Measurements from ENCODE around the gene FCHO2.

Gene FCHO2

GRCh38 chr5:73028991-73029595 is 73.3 kb downstream of the FCHO2 start:
- no peak for DNase-seq (ENCODE audit: low read depth)

GRCh38 chr5:73030531-73030930 is 74.7 kb downstream of the FCHO2 start:
- no peak for DNase-seq (ENCODE audit: low read depth)

GRCh38 chr5:73030995-73031394 is 75.2 kb downstream of the FCHO2 start:
- DNase-seq (ENCODE audit: low read depth), result no peak

GRCh38 chr5:73031839-73032238 is 76.0 kb downstream of the FCHO2 start:
- no peak for DNase-seq (ENCODE audit: low read depth)

DNA sequence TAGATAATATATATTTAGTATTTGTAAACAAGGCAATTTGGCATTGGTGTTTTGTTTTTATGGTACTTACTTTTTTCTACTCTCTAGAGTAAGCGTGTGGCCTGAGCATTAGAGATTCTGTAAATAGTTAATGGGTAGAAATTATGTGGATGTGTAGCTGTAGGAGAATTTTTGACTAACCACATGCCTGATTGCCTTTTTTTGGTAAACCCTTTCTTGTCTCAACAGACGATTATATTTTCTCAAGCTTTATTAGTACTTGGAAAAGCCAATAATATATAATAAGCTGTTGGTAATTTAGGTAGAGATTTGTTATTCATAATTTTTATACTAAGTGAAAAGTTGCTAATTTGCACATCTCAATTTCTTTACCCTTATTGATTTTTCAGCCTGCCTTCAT is 76.8 kb downstream of the FCHO2 start:
- no peak for DNase-seq (ENCODE audit: low read depth)

GRCh38 chr5:73037545-73037944 is 81.7 kb downstream of the FCHO2 start:
- DNase-seq (ENCODE audit: low read depth), result no peak

DNA sequence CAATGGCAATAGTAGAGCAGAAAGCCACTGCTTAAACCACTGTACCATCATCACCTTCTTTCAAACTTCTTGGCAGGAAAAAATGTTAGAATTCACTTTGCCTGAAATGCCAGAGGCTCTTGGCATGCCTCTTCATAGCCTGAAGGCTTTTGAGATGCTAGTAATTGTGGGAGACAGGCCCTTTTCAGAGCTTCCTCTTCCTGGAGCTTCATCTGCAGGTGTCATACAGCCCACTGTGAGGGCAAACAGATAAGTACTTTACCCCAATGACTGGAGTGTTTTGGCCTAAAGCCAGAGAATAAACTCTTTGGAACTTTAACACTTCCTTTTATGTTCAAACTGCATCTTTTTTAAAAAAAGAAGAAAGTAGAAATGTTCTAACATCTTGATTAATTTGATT is 83.2 kb downstream of the FCHO2 start:
- no peak for DNase-seq (ENCODE audit: low read depth)

- no peak for DNase-seq (ENCODE audit: low read depth)
Observed at GRCh38 chr5:73042993-73043392, 87.2 kb downstream of the FCHO2 start.

DNA sequence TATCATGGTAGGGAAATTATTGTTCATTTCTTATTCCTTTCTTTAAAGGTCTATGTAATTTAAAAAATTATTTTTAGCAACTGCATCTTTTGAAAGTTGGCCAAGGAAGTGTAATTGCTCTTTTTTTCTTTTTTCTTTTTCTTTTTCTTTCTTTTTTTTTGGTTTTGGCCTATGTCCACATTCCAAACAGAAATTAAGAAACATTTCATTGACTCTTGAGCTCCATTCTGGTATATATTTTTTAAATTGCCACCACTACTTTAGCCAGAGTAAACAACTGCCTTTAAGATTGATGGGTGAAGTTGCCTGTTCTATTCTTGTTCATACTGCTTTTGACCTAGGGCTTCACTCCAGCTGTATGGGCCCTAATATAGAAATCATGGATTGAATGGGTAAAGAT is 88.7 kb downstream of the FCHO2 start:
- no peak for DNase-seq (ENCODE audit: low read depth)

DNA sequence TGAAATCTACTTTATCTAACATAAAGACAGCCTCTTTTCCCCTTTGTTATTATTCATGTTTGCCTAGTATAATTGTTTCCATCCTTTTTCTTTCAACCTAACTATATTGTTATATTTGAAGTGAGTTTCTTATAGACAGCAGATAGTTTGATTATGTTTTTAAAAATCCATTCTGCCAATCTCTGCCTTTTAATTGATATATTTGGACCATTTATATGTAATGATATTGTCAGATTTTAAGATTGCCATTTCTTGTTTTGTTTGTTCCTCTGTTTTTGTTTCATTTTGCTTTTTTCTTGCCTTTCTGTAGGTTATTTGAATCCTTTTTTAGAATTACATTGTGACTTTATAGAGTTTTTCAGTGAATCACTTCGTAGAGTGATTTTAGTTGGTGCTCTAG is 89.8 kb downstream of the FCHO2 start:
- DNase-seq (ENCODE audit: low read depth), result no peak

GRCh38 chr5:73061593-73061992 is 105.8 kb downstream of the FCHO2 start:
- no peak for DNase-seq (ENCODE audit: low read depth)

GRCh38 chr5:73066466-73066865 is 110.6 kb downstream of the FCHO2 start:
- DNase-seq (ENCODE audit: low read depth), result no peak

- DNase-seq (ENCODE audit: low read depth), result no peak
Observed at GRCh38 chr5:73067213-73067612, 111.4 kb downstream of the FCHO2 start.

DNA sequence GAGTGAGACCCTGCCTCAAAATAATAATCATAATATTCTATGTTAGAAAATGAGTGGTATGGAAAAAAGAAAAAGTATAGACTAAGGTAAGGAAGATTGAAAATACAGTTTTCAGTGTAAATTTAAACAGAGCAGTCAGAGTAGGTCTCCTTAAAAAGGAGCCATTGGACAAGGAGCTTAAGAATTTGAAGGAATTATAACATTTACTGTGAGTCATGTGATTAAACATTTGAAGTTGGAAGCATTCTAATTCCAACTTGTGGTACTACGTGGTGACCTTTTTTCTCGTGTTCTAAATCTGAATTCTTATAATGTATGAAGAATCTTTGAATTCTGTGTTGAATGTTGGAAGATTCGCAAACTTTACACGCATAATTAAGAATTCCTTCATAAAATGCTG is 125.3 kb downstream of the FCHO2 start:
- no peak for DNase-seq (ENCODE audit: low read depth)

DNA sequence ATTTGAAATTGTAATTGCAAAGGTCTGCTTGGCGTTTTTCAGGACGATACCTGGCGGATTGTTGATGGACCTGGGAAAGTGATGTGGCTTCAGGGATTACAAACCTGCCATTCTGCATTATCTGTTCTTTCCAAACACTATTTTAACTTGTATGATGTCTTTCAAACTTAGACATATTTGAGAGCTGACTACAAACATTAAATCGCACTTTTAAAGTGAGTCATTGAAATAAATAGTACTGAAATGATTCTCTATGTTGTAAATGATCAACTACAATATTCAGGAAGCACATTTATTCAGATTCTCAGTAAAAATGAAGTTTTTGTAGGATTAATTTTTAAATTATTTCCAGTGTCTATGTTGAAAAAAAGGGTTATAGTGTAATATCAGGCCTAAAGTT is 132.2 kb downstream of the FCHO2 start:
- no peak for DNase-seq (ENCODE audit: low read depth)

GRCh38 chr5:73093943-73094342 is 138.1 kb downstream of the FCHO2 start:
- no peak for DNase-seq (ENCODE audit: low read depth)

- DNase-seq (ENCODE audit: low read depth), result no peak
Observed at GRCh38 chr5:73094415-73094814, 138.6 kb downstream of the FCHO2 start.

DNA sequence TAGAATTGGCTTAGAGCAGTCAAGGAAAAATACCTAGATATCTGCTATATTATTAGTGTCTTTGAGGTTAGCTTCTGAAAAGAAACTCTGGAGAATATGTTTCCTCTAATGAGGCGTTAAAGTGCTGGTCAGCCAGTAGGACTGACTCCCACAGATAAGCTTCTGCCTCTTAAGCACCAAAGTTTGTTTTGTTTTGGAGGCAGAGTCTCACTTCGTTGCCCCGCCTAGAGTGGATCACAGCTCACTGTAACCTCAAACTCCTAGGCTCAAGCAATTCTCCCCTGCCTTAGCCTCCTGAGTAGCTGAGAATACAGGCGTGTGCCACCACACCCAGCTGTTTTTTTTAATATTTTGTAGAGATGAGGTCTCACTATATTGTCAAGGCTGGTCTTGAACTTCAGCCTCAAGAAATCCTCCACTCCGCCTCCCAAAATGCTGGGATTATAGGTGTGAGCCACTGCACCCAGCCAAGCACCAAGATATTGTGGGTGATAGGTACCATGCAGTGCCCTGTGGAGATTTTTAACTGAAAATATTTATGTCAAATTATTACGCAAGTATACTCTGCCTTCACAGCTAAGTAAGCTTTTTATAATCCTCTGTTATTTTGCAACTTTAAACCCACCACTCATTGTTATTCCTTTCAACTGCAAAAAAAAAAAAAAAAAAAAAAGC is 139.9 kb downstream of the FCHO2 start:
- no peak for DNase-seq (ENCODE audit: low read depth)

DNA sequence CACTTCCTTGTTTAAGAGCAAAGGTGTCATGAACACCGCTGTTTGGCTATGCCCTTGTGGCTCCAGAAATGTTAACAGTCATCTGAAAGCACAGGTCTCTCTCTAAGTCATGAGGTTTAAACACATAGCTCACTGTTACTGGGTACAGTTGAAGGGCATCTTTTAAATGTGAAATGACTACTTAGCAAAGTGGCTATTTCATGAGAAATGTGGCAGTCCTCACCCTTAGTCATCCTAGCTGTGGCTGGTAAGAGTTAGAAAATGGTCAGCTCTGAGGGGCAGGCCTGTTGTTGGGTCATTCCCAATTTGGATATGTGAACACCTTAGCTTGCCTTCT is 140.4 kb downstream of the FCHO2 start:
- DNase-seq (ENCODE audit: low read depth), result no peak

DNA sequence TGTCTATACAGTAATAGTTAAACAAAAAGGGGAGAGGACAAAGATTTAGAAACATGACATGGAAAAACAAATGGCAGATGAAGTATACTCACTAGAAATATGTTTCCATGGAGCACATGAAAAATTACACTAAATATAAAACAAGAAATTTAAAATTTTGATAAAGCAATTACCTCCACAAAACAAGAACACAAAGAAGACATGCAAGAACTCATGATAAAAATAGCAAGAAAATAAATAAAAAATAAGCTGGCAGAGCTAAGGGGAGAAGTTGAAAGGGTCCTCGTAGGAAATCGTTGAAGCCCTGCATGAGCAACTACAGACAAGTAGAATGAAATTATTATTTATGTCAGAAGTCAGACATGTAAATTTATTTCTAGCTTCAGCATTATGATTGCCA is 141.9 kb downstream of the FCHO2 start:
- no peak for DNase-seq (ENCODE audit: low read depth)

- DNase-seq (ENCODE audit: low read depth), result no peak
Observed at GRCh38 chr5:73100109-73100508, 144.3 kb downstream of the FCHO2 start.

DNA sequence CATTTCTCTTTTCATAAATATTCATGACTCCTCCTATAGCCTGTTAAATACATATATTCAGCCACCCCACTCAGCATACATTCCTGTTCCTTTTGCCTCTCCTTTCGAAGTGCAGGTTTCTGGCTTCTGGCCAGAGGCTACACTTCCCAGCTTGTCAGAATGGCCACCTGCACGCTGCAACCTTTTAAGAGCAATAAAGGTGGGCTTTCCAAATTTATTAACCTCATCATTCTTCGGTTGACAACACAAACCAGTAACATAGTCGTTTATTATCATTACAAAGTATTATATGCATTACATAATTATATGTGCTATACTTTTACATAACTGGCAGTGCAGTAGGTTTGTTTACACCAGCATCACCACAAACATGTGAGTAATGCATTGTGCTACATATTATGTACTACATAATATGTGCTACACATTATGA is 148.0 kb downstream of the FCHO2 start:
- no peak for DNase-seq (ENCODE audit: low read depth)

- DNase-seq (ENCODE audit: low read depth), result no peak
Observed at GRCh38 chr5:73104326-73104725, 148.5 kb downstream of the FCHO2 start.

- no peak for DNase-seq (ENCODE audit: low read depth)
Observed at GRCh38 chr5:73106335-73106734, 150.5 kb downstream of the FCHO2 start.

Measured in activated T-helper 9 cell treated with anti-CD3 and anti-CD28 coated beads, Interleukin-2, amount 50 U/mL, for 16 hours (primary cell).